Neural progenitor cell (in vitro differentiated cells): ENCODE results near the gene RASGRP2.

Experiments used
- CTCF ChIP-seq: fragments of 200-600 bp; sonication (generic); IDR thresholded peaks from 2 replicates; pipeline ENCODE4 v1.5.1; 2017; ENCODE audit warnings: antibody characterized with exemption, mild to moderate bottlenecking
- EZH2 ChIP-seq: fragments of 200-600 bp; sonication (generic); IDR thresholded peaks from 2 replicates; pipeline ENCODE4 v1.6.1; 2017; ENCODE audit warnings: antibody characterized with exemption, mild to moderate bottlenecking, moderate library complexity

GRCh38 chr11:64758330-64759079, 14.6 kb upstream of the RASGRP2 start:
- TF ChIP-seq EZH2: no peak
- no peak for TF ChIP-seq CTCF
